Kidney (tissue), 14 donors: Measurements from ENCODE around the gene C5orf15. TPM values are rescaled to one million over a fixed set of nuclear protein-coding genes. Genes with fewer than 3 reads are reported as not detected.
"Not testable (repeated sequence)": the region's sequence is repeated elsewhere in the genome, so short reads cannot be mapped to it uniquely, and the experiment has no call there.

Source experiments
- DNase-seq, 5 donors: peaks; one replicate each; pipeline ENCODE4 v3.0.0-alpha.2; 2013 to 2020
- FAIRE-seq: peaks from 2 replicates; lab custom pipeline; 2012; peaks lifted over from hg19 to GRCh38; lab: Jason Lieb, UNC
- H3K27ac ChIP-seq, 2 donors: one replicate each; pipeline ENCODE4 v1.7.0; 2013; ENCODE audit warnings: low read depth in 2 of 2, low read length in 2 of 2, inconsistent platforms in 1 of 2
- H3K27me3 ChIP-seq: one replicate; pipeline ENCODE4 v1.7.1; 2013; ENCODE audit warnings: low read length, inconsistent platforms; ENCODE audit not compliant: control insufficient read depth, insufficient read depth
- H3K36me3 ChIP-seq, 3 donors: one replicate each; pipeline versions ENCODE4 v1.7.0 to v1.7.1; 2013; ENCODE audit warnings: low read length in 3 of 3, control low read depth in 1 of 3, inconsistent platforms in 1 of 3; ENCODE audit not compliant: insufficient read depth in 3 of 3, control insufficient read depth in 2 of 3
- H3K4me1 ChIP-seq, 3 donors: one replicate each; pipeline versions ENCODE4 v1.7.0 to v1.7.1; 2013; ENCODE audit warnings: low read length in 3 of 3, inconsistent platforms in 1 of 3, low read depth in 1 of 3; ENCODE audit not compliant: control insufficient read depth in 2 of 3, insufficient read depth in 2 of 3
- H3K4me3 ChIP-seq, 3 donors: one replicate each; pipeline versions ENCODE4 v1.7.0 to v1.8.1; 2013; ENCODE audit warnings: low read length in 3 of 3, control low read depth in 1 of 3, inconsistent platforms in 1 of 3
- H3K9ac ChIP-seq, 3 donors: one replicate each; pipeline versions ENCODE4 v1.7.0 to v1.7.1; 2013; ENCODE audit warnings: low read length in 3 of 3, control low read depth in 1 of 3, inconsistent platforms in 1 of 3
- H3K9me3 ChIP-seq, 3 donors: one replicate each; pipeline versions ENCODE4 v1.7.0 to v1.7.1; 2013; ENCODE audit warnings: low read length in 3 of 3, control low read depth in 1 of 3, inconsistent platforms in 1 of 3; ENCODE audit not compliant: control insufficient read depth in 2 of 3, insufficient read depth in 1 of 3
- intact Hi-C: fragments of 100-400 bp; cut with DNase I; formaldehyde crosslinking; loops from one replicate; pipeline ENCODE4 v1.11.1; 2022
- polyA plus RNA-seq: library from polyadenylated mRNA; stranded (reverse); fragments of 350-450 nt; fragmentation: Illumina TruSeq; extraction: RNeasy Lipid Tissue Mini Kit (QIAGEN cat#74804); gene quantifications from one replicate; pipeline ENCODE4 v1.2.3, GENCODE V29; 2014; ENCODE audit warnings: low read depth, low replicate concordance; ENCODE audit not compliant: insufficient read depth
- total RNA-seq: library from RNA; stranded (reverse); fragmentation: NEBNext Ultra II Directional; extraction: Animal tissue kit (Norgen Biotek cat#: 25700); gene quantifications from one replicate; pipeline ENCODE4 v1.2.1, GENCODE V29; 2021
- TF ChIP-seq, protein P1 (sequence below): IDR thresholded peaks from 3 replicates; pipeline ENCODE4 v1.5.1; 2012; ENCODE audit warnings: mild to moderate bottlenecking, moderate library complexity, borderline replicate concordance; ENCODE audit not compliant: insufficient read depth; ENCODE audit errors: extremely low read depth
- donor health status: control.
- donor health status: control.
- donor health status: control.
- donor health status: control.
- donor health status: control.
- donor health status: DM: yes; HTN: yes; CAD: no.
- donor health status: Normal renal cell carcinoma (clear cell type).

Gene C5orf15
- total and polyA plus RNA-seq, 2 donors from 2014 or later = 43.9 to 54.4 TPM

DNA sequence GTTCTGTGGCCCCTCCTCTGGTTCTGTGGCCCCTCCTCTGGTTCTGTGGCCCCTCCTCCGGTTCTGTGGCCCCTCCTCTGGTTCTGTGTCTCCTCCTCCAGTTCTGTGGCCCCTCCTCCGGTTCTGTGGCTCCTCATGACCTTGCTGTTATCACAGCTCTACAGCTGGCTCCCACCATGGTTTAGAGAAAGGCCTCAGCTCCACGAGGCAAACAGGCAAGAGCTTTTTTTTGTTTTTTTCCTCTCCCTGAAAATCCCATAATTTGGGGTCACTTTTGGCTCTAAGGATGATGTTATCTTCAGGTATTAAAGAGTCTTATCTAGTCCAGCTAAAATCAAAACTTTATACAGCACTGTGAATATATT lies 31.8 kb downstream of the C5orf15 start:
- no peak for FAIRE-seq
- H3K9me3 ChIP-seq = no peaks in the 10 kb centered on the region
- intact Hi-C loops = no loop called here
- peak in 1 of 5 donors; percentile 44 for DNase-seq
- TF ChIP-seq, protein P1, sequence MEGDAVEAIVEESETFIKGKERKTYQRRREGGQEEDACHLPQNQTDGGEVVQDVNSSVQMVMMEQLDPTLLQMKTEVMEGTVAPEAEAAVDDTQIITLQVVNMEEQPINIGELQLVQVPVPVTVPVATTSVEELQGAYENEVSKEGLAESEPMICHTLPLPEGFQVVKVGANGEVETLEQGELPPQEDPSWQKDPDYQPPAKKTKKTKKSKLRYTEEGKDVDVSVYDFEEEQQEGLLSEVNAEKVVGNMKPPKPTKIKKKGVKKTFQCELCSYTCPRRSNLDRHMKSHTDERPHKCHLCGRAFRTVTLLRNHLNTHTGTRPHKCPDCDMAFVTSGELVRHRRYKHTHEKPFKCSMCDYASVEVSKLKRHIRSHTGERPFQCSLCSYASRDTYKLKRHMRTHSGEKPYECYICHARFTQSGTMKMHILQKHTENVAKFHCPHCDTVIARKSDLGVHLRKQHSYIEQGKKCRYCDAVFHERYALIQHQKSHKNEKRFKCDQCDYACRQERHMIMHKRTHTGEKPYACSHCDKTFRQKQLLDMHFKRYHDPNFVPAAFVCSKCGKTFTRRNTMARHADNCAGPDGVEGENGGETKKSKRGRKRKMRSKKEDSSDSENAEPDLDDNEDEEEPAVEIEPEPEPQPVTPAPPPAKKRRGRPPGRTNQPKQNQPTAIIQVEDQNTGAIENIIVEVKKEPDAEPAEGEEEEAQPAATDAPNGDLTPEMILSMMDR = no peak
- no peaks in the 10 kb centered on the region for H3K36me3 ChIP-seq
- no peaks in the 10 kb centered on the region for H3K27me3 ChIP-seq
- H3K4me1 ChIP-seq = peaks cover 0 to 18% (median 4%) of the 10 kb centered on the region in 3 donors
- H3K9ac ChIP-seq = no peak overlapping the region
- H3K4me3 ChIP-seq = no peak overlapping the region
- no peak overlapping the region for H3K27ac ChIP-seq

DNA sequence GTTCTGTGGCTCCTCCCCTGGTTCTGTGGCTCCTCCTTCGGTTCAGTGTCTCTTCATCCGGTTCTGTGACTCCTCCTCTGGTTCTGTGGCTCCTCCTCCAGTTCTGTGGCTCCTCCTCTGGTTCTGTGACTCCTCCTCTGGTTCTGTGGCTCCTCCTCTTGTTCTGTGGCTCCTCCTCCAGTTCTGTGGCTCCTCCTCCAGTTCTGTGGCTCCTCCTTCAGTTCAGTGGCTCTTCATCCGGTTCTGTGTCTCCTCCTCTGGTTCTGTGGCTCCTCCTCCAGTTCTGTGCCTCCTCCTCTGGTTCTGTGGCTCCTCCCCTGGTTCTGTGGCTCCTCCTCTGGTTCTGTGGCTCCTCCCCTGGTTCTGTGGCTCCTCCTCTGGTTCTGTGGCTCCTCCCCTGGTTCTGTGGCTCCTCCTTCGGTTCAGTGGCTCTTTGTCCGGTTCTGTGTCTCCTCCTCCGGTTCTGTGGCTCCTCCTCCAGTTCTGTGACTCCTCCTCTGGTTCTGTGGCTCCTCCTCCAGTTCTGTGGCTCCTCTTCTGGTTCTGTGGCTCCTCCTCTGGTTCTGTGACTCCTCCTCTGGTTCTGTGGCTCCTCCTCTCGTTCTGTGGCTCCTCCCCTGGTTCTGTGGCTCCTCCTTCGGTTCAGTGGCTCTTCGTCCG lies 32.3 kb downstream of the C5orf15 start:
- H3K27me3 ChIP-seq, H3K27ac ChIP-seq, H3K4me3 ChIP-seq, intact Hi-C loops, H3K9me3 ChIP-seq, FAIRE-seq, H3K9ac ChIP-seq, H3K36me3 ChIP-seq: not testable (repeated sequence)
- DNase-seq = peak in 1 of 5 donors; percentile 30
- H3K4me1 ChIP-seq = peaks cover 0 to 18% (median 4%) of the 10 kb centered on the region in 3 donors

DNA sequence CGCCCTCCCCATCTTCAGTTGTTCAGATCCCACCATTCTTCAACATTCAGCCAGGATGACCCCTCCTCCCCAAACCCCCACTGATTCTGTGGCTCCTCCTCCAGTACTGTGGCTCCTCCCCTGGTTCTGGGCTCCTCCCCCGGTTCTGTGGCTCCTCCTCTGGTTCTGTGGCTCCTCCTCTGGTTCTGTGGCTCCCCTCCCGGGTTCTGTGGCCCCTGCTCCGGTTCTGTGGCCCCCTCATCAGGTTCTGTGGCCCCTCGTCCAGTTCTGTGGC lies 32.8 kb downstream of the C5orf15 start:
- Histone ChIP-seq H3K27ac (no peak overlapping the region), H3K9me3 (no peaks in the 10 kb centered on the region), H3K9ac (no peak overlapping the region), H3K27me3 (no peaks in the 10 kb centered on the region), H3K4me1 (peaks cover 0 to 18% (median 4%) of the 10 kb centered on the region in 3 donors), H3K4me3 (no peak overlapping the region), H3K36me3 (no peaks in the 10 kb centered on the region)
- no peak for FAIRE-seq
- DNase-seq = peak in 1 of 5 donors; percentile 56
- intact Hi-C loops = no loop called here
- TF ChIP-seq, protein P1 = no peak

DNA sequence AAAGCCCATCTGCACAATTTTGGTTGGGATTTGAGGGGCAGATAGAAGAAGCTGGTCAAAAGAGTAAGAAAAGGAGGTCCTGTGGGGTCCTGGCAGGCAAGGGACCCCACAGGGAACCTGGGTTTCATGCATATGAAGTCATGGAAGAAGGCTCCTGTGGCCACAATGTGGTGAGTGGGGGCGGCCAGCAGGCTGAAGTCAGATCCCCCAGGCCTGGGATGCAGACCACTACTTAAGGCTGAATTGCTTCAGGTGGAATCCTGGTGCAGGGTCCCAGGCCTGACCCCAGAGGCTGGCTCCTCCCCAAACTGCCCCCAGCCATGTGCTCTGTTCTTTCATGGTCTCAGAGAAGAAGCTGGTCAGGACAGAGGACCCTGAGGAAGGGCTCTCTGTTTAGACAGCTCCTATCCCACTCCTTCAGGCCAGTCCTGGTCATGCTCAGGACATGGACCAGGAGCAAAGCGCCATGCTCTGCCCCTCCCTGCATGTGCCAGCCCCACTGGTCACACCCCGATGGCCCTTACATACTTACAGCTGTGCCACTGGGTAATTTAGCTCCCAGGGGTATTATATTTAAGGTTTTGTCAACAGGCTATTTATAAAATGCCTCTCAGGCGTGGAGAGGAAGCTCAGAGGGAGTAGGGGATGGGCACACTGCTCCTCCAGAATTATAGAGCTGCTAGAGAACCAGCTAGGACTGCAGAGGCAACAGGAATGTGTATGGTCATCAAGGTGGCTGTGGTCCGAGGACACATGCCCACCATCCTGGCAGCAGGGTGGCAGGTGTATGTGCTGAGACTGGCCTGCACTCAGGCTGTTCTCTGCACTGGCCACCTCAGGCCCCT lies 33.4 kb downstream of the C5orf15 start:
- intact Hi-C loops = no loop called here
- Histone ChIP-seq H3K4me3 (no peak overlapping the region), H3K27ac (no peak overlapping the region), H3K9ac (no peak overlapping the region), H3K27me3 (no peaks in the 10 kb centered on the region), H3K36me3 (no peaks in the 10 kb centered on the region), H3K9me3 (no peaks in the 10 kb centered on the region), H3K4me1 (peaks cover 0 to 18% (median 4%) of the 10 kb centered on the region in 3 donors)
- peak in 4 of 5 donors; percentile 52 to 80 (median 69) for DNase-seq
- FAIRE-seq = no peak
- TF ChIP-seq, protein P1 = no peak
